ENCODE data around the gene HOATZ. TPM values are rescaled to one million over a fixed set of nuclear protein-coding genes. Genes with fewer than 3 reads are reported as not detected.

HOATZ gene
- total RNA-seq, 5 donors from 2014 or later (not counting 1 experiment from before 2014, with no cell fraction given), result not detected

DNA sequence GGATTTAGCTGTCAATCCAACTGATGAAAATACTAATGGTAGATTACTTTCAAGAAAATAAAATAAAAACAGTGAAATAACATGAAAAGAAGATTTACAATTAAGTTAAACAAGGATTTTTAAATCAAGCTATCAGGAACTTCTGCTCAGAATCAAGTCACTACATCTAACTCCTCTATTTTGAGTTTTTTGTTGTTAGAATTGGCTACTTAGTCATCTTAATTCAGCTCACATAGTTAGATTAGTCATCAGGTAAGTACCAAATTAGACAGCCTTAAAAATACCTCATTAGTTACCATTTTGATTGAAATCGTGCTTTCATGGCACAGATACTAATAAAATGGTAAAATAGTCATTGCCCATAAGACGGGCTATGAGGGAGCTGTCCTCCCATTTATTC, 38.2 kb upstream of the HOATZ start:
- Histone ChIP-seq H3K4me3 (ENCODE audit: control insufficient read depth in 1 of 2, extremely low read depth in 1 of 2, low read length in 1 of 2) (no peak overlapping the region), H3K9me3 (no peaks in the 10 kb centered on the region), H3K27ac (ENCODE audit: low read length) (no peak overlapping the region), H3K36me3 (ENCODE audit: control insufficient read depth in 2 of 2, extremely low read depth in 1 of 2, insufficient read depth in 1 of 2, low read length in 1 of 2) (no peaks in the 10 kb centered on the region), H3K4me1 (ENCODE audit: control insufficient read depth in 1 of 2, extremely low read depth in 1 of 2, insufficient read depth in 2 of 2, low read length in 2 of 2) (no peaks in the 10 kb centered on the region), H3K27me3 (replicated peaks in 1 of 2; ENCODE audit: control insufficient read depth in 2 of 2, extremely low read depth in 1 of 2, insufficient read depth in 2 of 2, low read length in 1 of 2) (no peaks in the 10 kb centered on the region)
- DNase-seq (no peak), ATAC-seq (replicated peaks in 1 of 4) (no peak)
- Mint-ChIP-seq H3K27me3 (peaks cover 16 to 26% of the 10 kb centered on the region in 2 donors), H3K4me3 (no peak overlapping the region), H3K36me3 (no peaks in the 10 kb centered on the region), H3K4me1 (no peaks in the 10 kb centered on the region), H3K27ac (no peak overlapping the region), H3K9me3 (peaks cover 0 to 9% (median 0%) of the 10 kb centered on the region in 3 donors)
- POLR2A ChIA-PET, result no interaction called here
- CTCF ChIA-PET, result interaction anchor here in 1 of 2 donors (0.6 kb wide), 1 partner anchor 53 kb away, joined by 3 read pairs; no protein-coding TSS in a partner anchor
- no CpG with 5 or more reads among the region's 2 CpGs for WGBS (ENCODE audit: insufficient coverage)

DNA sequence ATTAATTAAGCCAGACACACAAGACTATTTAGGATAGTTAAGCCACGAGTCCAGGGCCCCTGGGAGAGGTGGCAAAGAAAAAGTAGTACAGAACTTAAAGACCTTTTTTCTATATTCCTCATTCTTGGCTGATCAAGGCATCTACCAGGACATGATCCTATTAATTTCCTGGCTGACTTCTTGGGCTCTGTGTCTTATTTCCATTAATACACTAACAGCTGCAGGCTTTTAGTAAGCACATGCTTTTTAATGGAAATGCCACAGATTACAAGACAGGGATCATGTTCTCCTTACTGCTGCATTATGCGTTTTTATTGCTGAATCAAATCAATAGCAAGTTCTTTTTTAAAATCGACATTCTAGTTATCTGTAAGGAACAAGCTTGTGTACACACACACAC, 37.6 kb upstream of the HOATZ start:
- Mint-ChIP-seq H3K27ac (no peak overlapping the region), H3K4me1 (no peaks in the 10 kb centered on the region), H3K9me3 (peaks cover 0 to 9% (median 0%) of the 10 kb centered on the region in 3 donors), H3K36me3 (no peaks in the 10 kb centered on the region), H3K27me3 (peaks cover 16 to 26% of the 10 kb centered on the region in 2 donors), H3K4me3 (no peak overlapping the region)
- ChIA-PET POLR2A (no interaction called here), CTCF (no interaction called here)
- DNase-seq, result no peak
- Histone ChIP-seq H3K9me3 (no peaks in the 10 kb centered on the region), H3K27ac (ENCODE audit: low read length) (no peak overlapping the region), H3K4me1 (ENCODE audit: control insufficient read depth in 1 of 2, extremely low read depth in 1 of 2, insufficient read depth in 2 of 2, low read length in 2 of 2) (no peaks in the 10 kb centered on the region), H3K4me3 (ENCODE audit: control insufficient read depth in 1 of 2, extremely low read depth in 1 of 2, low read length in 1 of 2) (no peak overlapping the region), H3K27me3 (replicated peaks in 1 of 2; ENCODE audit: control insufficient read depth in 2 of 2, extremely low read depth in 1 of 2, insufficient read depth in 2 of 2, low read length in 1 of 2) (no peaks in the 10 kb centered on the region), H3K36me3 (ENCODE audit: control insufficient read depth in 2 of 2, extremely low read depth in 1 of 2, insufficient read depth in 1 of 2, low read length in 1 of 2) (no peaks in the 10 kb centered on the region)
- ATAC-seq (replicated peaks in 1 of 4), result no peak
- no CpG with 5 or more reads among the region's 3 CpGs for WGBS (ENCODE audit: insufficient coverage)

- POLR2A ChIA-PET, result no interaction called here
- H3K36me3 Mint-ChIP-seq, result no peaks in the 10 kb centered on the region
- Histone ChIP-seq H3K27ac (ENCODE audit: low read length) (no peak overlapping the region), H3K9me3 (no peaks in the 10 kb centered on the region), H3K4me1 (ENCODE audit: control insufficient read depth in 1 of 2, extremely low read depth in 1 of 2, insufficient read depth in 2 of 2, low read length in 2 of 2) (no peaks in the 10 kb centered on the region), H3K4me3 (ENCODE audit: control insufficient read depth in 1 of 2, extremely low read depth in 1 of 2, low read length in 1 of 2) (no peak overlapping the region), H3K36me3 (ENCODE audit: control insufficient read depth in 2 of 2, extremely low read depth in 1 of 2, insufficient read depth in 1 of 2, low read length in 1 of 2) (no peaks in the 10 kb centered on the region), H3K27me3 (replicated peaks in 1 of 2; ENCODE audit: control insufficient read depth in 2 of 2, extremely low read depth in 1 of 2, insufficient read depth in 2 of 2, low read length in 1 of 2) (no peaks in the 10 kb centered on the region)
- H3K4me1 Mint-ChIP-seq, result no peaks in the 10 kb centered on the region
- CTCF ChIA-PET, result no interaction called here
- 80% methylated on average over 1 of the region's 2 CpGs for WGBS (ENCODE audit: insufficient coverage)
- H3K9me3 Mint-ChIP-seq, result peaks cover under 1 to 17% (median 5%) of the 10 kb centered on the region in 3 donors
- no peak overlapping the region for H3K4me3 Mint-ChIP-seq
- DNase-seq, result no peak
- no peak overlapping the region for H3K27ac Mint-ChIP-seq
- peaks cover 16 to 29% of the 10 kb centered on the region in 2 donors for H3K27me3 Mint-ChIP-seq
- ATAC-seq (replicated peaks in 1 of 4), result no peak
Observed at GRCh38 chr11:111477898-111478297, 36.7 kb upstream of the HOATZ start.

DNA sequence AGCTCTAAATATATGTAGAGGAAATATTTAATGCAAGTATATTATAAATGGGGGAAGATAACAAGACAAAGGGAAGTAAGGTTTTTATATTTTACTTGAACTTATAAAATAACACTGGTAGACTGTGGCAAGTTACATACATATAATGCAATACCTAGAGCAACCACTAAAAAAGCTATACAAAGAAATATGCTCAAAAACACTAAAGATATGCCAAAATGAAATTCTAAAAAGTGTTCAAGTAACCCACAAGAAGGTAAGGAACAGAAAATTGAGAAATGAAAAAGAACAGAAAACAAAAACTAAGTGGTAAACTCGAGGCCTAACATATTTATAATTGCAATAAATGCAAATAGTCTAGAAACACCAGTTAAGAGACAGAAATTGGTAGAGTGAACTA, 34.9 kb upstream of the HOATZ start:
- H3K9me3 Mint-ChIP-seq, result peaks cover 11 to 34% (median 22%) of the 10 kb centered on the region in 3 donors
- Histone ChIP-seq H3K36me3 (ENCODE audit: control insufficient read depth in 2 of 2, extremely low read depth in 1 of 2, insufficient read depth in 1 of 2, low read length in 1 of 2) (no peaks in the 10 kb centered on the region), H3K27ac (ENCODE audit: low read length) (no peak overlapping the region), H3K9me3 (peaks cover 2% of the 10 kb centered on the region), H3K4me3 (ENCODE audit: control insufficient read depth in 1 of 2, extremely low read depth in 1 of 2, low read length in 1 of 2) (no peak overlapping the region), H3K27me3 (replicated peaks in 1 of 2; ENCODE audit: control insufficient read depth in 2 of 2, extremely low read depth in 1 of 2, insufficient read depth in 2 of 2, low read length in 1 of 2) (no peaks in the 10 kb centered on the region), H3K4me1 (ENCODE audit: control insufficient read depth in 1 of 2, extremely low read depth in 1 of 2, insufficient read depth in 2 of 2, low read length in 2 of 2) (no peaks in the 10 kb centered on the region)
- peaks cover 16 to 38% of the 10 kb centered on the region in 2 donors for H3K27me3 Mint-ChIP-seq
- POLR2A ChIA-PET, result no interaction called here
- ATAC-seq (replicated peaks in 1 of 4) (no peak), DNase-seq (no peak)
- CTCF ChIA-PET, result no interaction called here
- H3K36me3 Mint-ChIP-seq, result no peaks in the 10 kb centered on the region
- H3K27ac Mint-ChIP-seq, result no peak overlapping the region
- WGBS (ENCODE audit: insufficient coverage), result no CpG with 5 or more reads among the region's 1 CpG
- H3K4me1 Mint-ChIP-seq, result no peaks in the 10 kb centered on the region
- no peak overlapping the region for H3K4me3 Mint-ChIP-seq

- peaks cover 9 to 38% of the 10 kb centered on the region in 2 donors for H3K27me3 Mint-ChIP-seq
- Histone ChIP-seq H3K9me3 (peaks cover 2% of the 10 kb centered on the region), H3K27ac (ENCODE audit: low read length) (no peak overlapping the region), H3K27me3 (replicated peaks in 1 of 2; ENCODE audit: control insufficient read depth in 2 of 2, extremely low read depth in 1 of 2, insufficient read depth in 2 of 2, low read length in 1 of 2) (no peaks in the 10 kb centered on the region), H3K4me1 (ENCODE audit: control insufficient read depth in 1 of 2, extremely low read depth in 1 of 2, insufficient read depth in 2 of 2, low read length in 2 of 2) (no peaks in the 10 kb centered on the region), H3K36me3 (ENCODE audit: control insufficient read depth in 2 of 2, extremely low read depth in 1 of 2, insufficient read depth in 1 of 2, low read length in 1 of 2) (no peaks in the 10 kb centered on the region), H3K4me3 (ENCODE audit: control insufficient read depth in 1 of 2, extremely low read depth in 1 of 2, low read length in 1 of 2) (no peak overlapping the region)
- ChIA-PET POLR2A (no interaction called here), CTCF (no interaction called here)
- no peaks in the 10 kb centered on the region for H3K4me1 Mint-ChIP-seq
- DNase-seq (no peak), ATAC-seq (replicated peaks in 1 of 4) (no peak)
- H3K36me3 Mint-ChIP-seq, result peaks cover 2% of the 10 kb centered on the region
- H3K27ac Mint-ChIP-seq, result no peak overlapping the region
- H3K4me3 Mint-ChIP-seq, result no peak overlapping the region
- peaks cover 11 to 50% (median 32%) of the 10 kb centered on the region in 3 donors for H3K9me3 Mint-ChIP-seq
Observed at GRCh38 chr11:111483431-111483830, 31.1 kb upstream of the HOATZ start.

DNA sequence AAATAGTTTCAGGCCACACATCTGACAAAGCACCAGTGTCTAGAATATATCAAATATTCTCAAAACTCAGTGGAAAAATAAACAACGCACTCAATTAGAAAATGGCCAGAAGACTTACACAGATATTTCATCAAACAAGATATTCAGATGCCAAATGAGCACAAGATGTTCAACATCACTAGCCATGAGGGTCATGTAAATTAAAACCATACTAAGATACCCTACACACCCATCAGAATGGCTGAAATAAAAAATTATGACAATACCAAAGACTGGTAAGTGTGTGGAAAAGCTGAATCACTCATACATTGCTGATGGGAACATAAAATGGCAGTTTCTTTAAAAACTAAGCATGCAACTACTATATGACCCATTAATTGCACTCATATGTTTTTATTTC, 24.1 kb upstream of the HOATZ start:
- Mint-ChIP-seq H3K36me3 (peaks cover 3% of the 10 kb centered on the region), H3K4me1 (no peaks in the 10 kb centered on the region), H3K4me3 (no peak overlapping the region), H3K27me3 (peaks cover 10 to 28% of the 10 kb centered on the region in 2 donors), H3K27ac (no peak overlapping the region), H3K9me3 (peaks cover 0 to 14% (median 10%) of the 10 kb centered on the region in 3 donors)
- DNase-seq (no peak), ATAC-seq (replicated peaks in 1 of 4) (no peak)
- Histone ChIP-seq H3K4me1 (ENCODE audit: control insufficient read depth in 1 of 2, extremely low read depth in 1 of 2, insufficient read depth in 2 of 2, low read length in 2 of 2) (no peaks in the 10 kb centered on the region), H3K27me3 (replicated peaks in 1 of 2; ENCODE audit: control insufficient read depth in 2 of 2, extremely low read depth in 1 of 2, insufficient read depth in 2 of 2, low read length in 1 of 2) (peaks cover 0 to 3% of the 10 kb centered on the region in 2 experiments), H3K27ac (ENCODE audit: low read length) (no peak overlapping the region), H3K9me3 (no peaks in the 10 kb centered on the region), H3K4me3 (ENCODE audit: control insufficient read depth in 1 of 2, extremely low read depth in 1 of 2, low read length in 1 of 2) (no peak overlapping the region), H3K36me3 (ENCODE audit: control insufficient read depth in 2 of 2, extremely low read depth in 1 of 2, insufficient read depth in 1 of 2, low read length in 1 of 2) (no peaks in the 10 kb centered on the region)
- 80% methylated on average over 1 of the region's 1 CpG for WGBS (ENCODE audit: insufficient coverage)
- ChIA-PET POLR2A (no interaction called here), CTCF (interaction anchor here in 1 of 2 donors (0.7 kb wide), 1 partner anchor 24 kb away, joined by 3 read pairs; the partner anchor contains the start of gene HOATZ)

DNA sequence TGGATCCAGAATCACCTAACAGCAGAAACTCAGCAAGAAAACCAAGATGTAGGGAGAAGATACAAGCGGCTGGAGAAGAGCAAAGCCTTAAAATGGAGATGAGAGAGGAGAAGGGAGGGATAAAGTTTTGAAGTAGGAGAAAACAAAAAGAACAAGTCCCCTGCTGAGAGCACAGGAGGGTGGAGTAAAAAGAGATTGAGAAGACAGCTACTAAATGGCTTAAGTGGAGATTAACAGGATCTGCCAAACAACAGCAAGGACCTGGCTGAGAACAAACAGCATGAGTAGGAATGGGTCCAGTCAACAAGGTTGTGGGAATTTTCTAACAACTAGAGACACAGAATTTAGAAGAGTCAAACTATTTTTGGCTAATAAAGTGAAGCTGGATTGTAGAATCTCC, 20.5 kb upstream of the HOATZ start:
- peaks cover 0 to 3% of the 10 kb centered on the region in 2 experiments for H3K27me3 ChIP-seq (replicated peaks in 1 of 2; ENCODE audit: control insufficient read depth in 2 of 2, extremely low read depth in 1 of 2, insufficient read depth in 2 of 2, low read length in 1 of 2)
- Mint-ChIP-seq H3K4me3 (no peak overlapping the region), H3K4me1 (no peaks in the 10 kb centered on the region), H3K36me3 (no peaks in the 10 kb centered on the region), H3K27ac (no peak overlapping the region), H3K9me3 (no peaks in the 10 kb centered on the region), H3K27me3 (peaks cover 17 to 21% of the 10 kb centered on the region in 2 donors)
- no peaks in the 10 kb centered on the region for H3K4me1 ChIP-seq (ENCODE audit: control insufficient read depth in 1 of 2, extremely low read depth in 1 of 2, insufficient read depth in 2 of 2, low read length in 2 of 2)
- H3K4me3 ChIP-seq (ENCODE audit: control insufficient read depth in 1 of 2, extremely low read depth in 1 of 2, low read length in 1 of 2), result no peak overlapping the region
- DNase-seq, result no peak
- H3K27ac ChIP-seq (ENCODE audit: low read length), result no peak overlapping the region
- WGBS (ENCODE audit: insufficient coverage), result 67% methylated on average over 1 of the region's 1 CpG
- no peak for ATAC-seq (replicated peaks in 1 of 4)
- ChIA-PET CTCF (no interaction called here), POLR2A (no interaction called here)
- H3K9me3 ChIP-seq, result no peaks in the 10 kb centered on the region
- H3K36me3 ChIP-seq (ENCODE audit: control insufficient read depth in 2 of 2, extremely low read depth in 1 of 2, insufficient read depth in 1 of 2, low read length in 1 of 2), result no peaks in the 10 kb centered on the region

Data from T-cell (primary cell).